Choroid plexus epithelial cell (primary cell): Measurements from ENCODE around the gene ING4.
A peak's percentile ranks its signal among the peaks of the same experiment; 100 is the strongest.
"Not testable (repeated sequence)": the region's sequence is repeated elsewhere in the genome, so short reads cannot be mapped to it uniquely, and the experiment has no call there.

Experiments
- DNase-seq: peaks from one replicate; pipeline ENCODE4 v3.0.0-alpha.2; 2010; ENCODE audit warnings: low read depth
- H3K4me3 ChIP-seq: 2 replicates; pipeline ENCODE4 v1.5.1; 2011; ENCODE audit warnings: low read depth, mild to moderate bottlenecking, control low read depth, low read length, moderate library complexity
- CTCF ChIP-seq: conservative IDR thresholded peaks from 2 replicates; pipeline ENCODE4 v1.5.1; 2011; ENCODE audit warnings: low read depth, mild to moderate bottlenecking, control low read depth, inconsistent platforms, low read length, moderate library complexity

ING4 gene

GRCh38 chr12:6662906-6663742, at the start of gene ING4:
ING4 (minus strand) TSS chr12:6663119; CDS start chr12:6663101, 18 bp downstream.
- DNase-seq, result peak; percentile 99

GRCh38 chr12:6708960-6709394, 46.1 kb upstream of the ING4 start:
- DNase-seq, result no peak
- H3K4me3 ChIP-seq, result no peak overlapping the region
- TF ChIP-seq CTCF, result no peak

More at GRCh38 chr12:6662906-6663742, at the start of gene ING4:
- no peak for TF ChIP-seq CTCF
- peak within 1 kb of the TSS; percentile 92 for H3K4me3 ChIP-seq

GRCh38 chr12:6708351-6708750, 45.4 kb upstream of the ING4 start:
- H3K4me3 ChIP-seq, DNase-seq: not testable (repeated sequence)

GRCh38 chr12:6703631-6704030, 40.7 kb upstream of the ING4 start:
- DNase-seq, result peak; percentile 42
- no peak for TF ChIP-seq CTCF
- no peak overlapping the region for H3K4me3 ChIP-seq

GRCh38 chr12:6701078-6701768, 38.3 kb upstream of the ING4 start:
- H3K4me3 ChIP-seq, result peak overlapping the region; percentile 47
- no peak for TF ChIP-seq CTCF
- DNase-seq, result no peak

- no peak for TF ChIP-seq CTCF
- peak within 1 kb of the TSS; percentile 51 for H3K4me3 ChIP-seq
- DNase-seq, result peak; percentile 31
These were observed 37.7 kb upstream of the ING4 start, which contains the start of gene PIANP for GRCh38 chr12:6700646-6701051. PIANP (minus strand) TSS chr12:6700815; CDS start chr12:6698061, 2,754 bp downstream.

GRCh38 chr12:6699989-6700645, 37.2 kb upstream of the ING4 start:
- H3K4me3 ChIP-seq, result peak overlapping the region; percentile 51
- TF ChIP-seq CTCF, result no peak
- no peak for DNase-seq
